HCT116 (cell line): ENCODE measurements around the gene GTSF1L. TPM values are rescaled to one million over a fixed set of nuclear protein-coding genes. Genes with fewer than 3 reads are reported as not detected.

Experiments used
- ATAC-seq: fragments of 200-7000 bp; cut with Tn5 transposase; 2 replicates; pipeline ENCODE4 v1.9.1; 2020; ENCODE audit warnings: mild to moderate bottlenecking, moderate library complexity
- BruUV-seq: library from RNA; stranded (reverse); fragments of 400-500 nt; replicated peaks from 2 replicates; lab custom pipeline; 2021; lab: Mats Ljungman, UMichigan
- CTCF ChIA-PET: fragments of 300-600 bp; sonication (Branson Sonifier 250); formaldehyde crosslinking; loops from one replicate; lab custom pipeline; 2021; ENCODE audit warnings: antibody characterized with exemption; lab: Charles Lee
- POLR2A ChIA-PET: fragments of 300-600, 350-600 bp; sonication (Branson Sonifier 250); formaldehyde crosslinking; loops from one replicate; lab custom pipeline; 2021; ENCODE audit warnings: antibody characterized with exemption; lab: Charles Lee
- RAD21 ChIA-PET, 2 experiments: fragments of 300-600 bp; sonication (Branson Sonifier 250); formaldehyde crosslinking; loops; one replicate each; lab custom pipeline; 2023; ENCODE audit warnings: low total read pairs in 2 of 2; ENCODE audit not compliant: uncharacterized antibody in 2 of 2, unreplicated experiment in 2 of 2, low non-redundant PET in 1 of 2; lab: Charles Lee
- DNase-seq: peaks from one replicate; pipeline ENCODE4 v3.0.0-alpha.2; 2010; ENCODE audit warnings: low read depth, low spot score
- H2AFZ ChIP-seq: fragments of 200-600 bp; shearing (Covaris generic), sonication (generic); 2 replicates; pipeline ENCODE4 v1.6.1; 2017; ENCODE audit warnings: low read depth, mixed run types, mixed read lengths, antibody characterized with exemption, low read length; ENCODE audit not compliant: poor library complexity, severe bottlenecking
- H3K27ac ChIP-seq: 2 replicates; pipeline ENCODE4 v1.5.1; 2012; ENCODE audit warnings: low read depth, low read length
- H3K27me3 ChIP-seq: fragments of 200-600 bp; sonication (generic); 2 replicates; pipeline ENCODE4 v1.6.1; 2016; ENCODE audit warnings: mixed run types, low read length, mixed read lengths; ENCODE audit not compliant: insufficient read depth
- H3K36me3 ChIP-seq, 2 experiments: fragments of 200-500 bp in 1 of 2; fragments of 200-600 bp in 1 of 2; sonication (Bioruptor generic) in 1 of 2; sonication (generic) in 1 of 2; 2 replicates each; pipeline versions ENCODE4 v1.5.1 to v1.6.1; 2014 to 2016; ENCODE audit warnings: low read length in 2 of 2, inconsistent platforms in 1 of 2, mixed read lengths in 1 of 2, mixed run types in 1 of 2; ENCODE audit not compliant: insufficient read depth in 2 of 2, control insufficient read depth in 1 of 2
- H3K4me1 ChIP-seq, 2 experiments: fragments of 200-600 bp in 1 of 2; sonication (generic) in 1 of 2; 2 replicates each; pipeline versions ENCODE4 v1.5.1 to v1.6.1; 2012 to 2017; ENCODE audit warnings: low read length in 2 of 2, inconsistent platforms in 1 of 2, mild to moderate bottlenecking in 1 of 2, mixed read lengths in 1 of 2, mixed run types in 1 of 2, moderate library complexity in 1 of 2; ENCODE audit not compliant: insufficient read depth in 2 of 2, control insufficient read depth in 1 of 2
- H3K4me2 ChIP-seq: fragments of 200-600 bp; sonication (generic); 2 replicates; pipeline ENCODE4 v1.6.1; 2017; ENCODE audit warnings: mixed run types, low read length, mixed read lengths
- H3K4me3 ChIP-seq, 2 experiments: fragments of 200-600 bp in 1 of 2; sonication (generic) in 1 of 2; replicated peaks in 1 of 2; 2 replicates each; pipeline ENCODE4 v1.5.1; 2011 to 2016; ENCODE audit warnings: low read length in 2 of 2, control low read depth in 1 of 2, low read depth in 1 of 2, mild to moderate bottlenecking in 1 of 2, mixed read lengths in 1 of 2, mixed run types in 1 of 2
- H3K79me2 ChIP-seq: fragments of 200-600 bp; sonication (generic); 2 replicates; pipeline ENCODE4 v1.6.1; 2017; ENCODE audit warnings: mild to moderate bottlenecking, mixed run types, low read length, moderate library complexity, mixed read lengths; ENCODE audit not compliant: insufficient read depth
- H3K9ac ChIP-seq: fragments of 200-600 bp; sonication (generic); 2 replicates; pipeline ENCODE4 v1.6.1; 2016; ENCODE audit warnings: low read length, mixed read lengths
- H3K9me2 ChIP-seq: fragments of 200-600 bp; sonication (generic), shearing (Covaris generic); 2 replicates; pipeline ENCODE4 v1.6.1; 2017; ENCODE audit warnings: mixed run types, mild to moderate bottlenecking, moderate library complexity; ENCODE audit not compliant: insufficient read depth
- H3K9me3 ChIP-seq, 2 experiments: fragments of 200-500 bp in 1 of 2; fragments of 200-600 bp in 1 of 2; sonication (Bioruptor generic) in 1 of 2; sonication (generic) in 1 of 2; 2 replicates each; pipeline ENCODE4 v1.6.1; 2014 to 2017; ENCODE audit warnings: low read length in 2 of 2, mixed read lengths in 2 of 2, inconsistent platforms in 1 of 2, low read depth in 1 of 2, mild to moderate bottlenecking in 1 of 2, mixed run types in 1 of 2, moderate library complexity in 1 of 2; ENCODE audit not compliant: control insufficient read depth in 1 of 2, insufficient read depth in 1 of 2
- H4K20me1 ChIP-seq: fragments of 200-600 bp; sonication (generic), shearing (Covaris generic); 2 replicates; pipeline ENCODE4 v1.6.1; 2017; ENCODE audit warnings: mixed run types, mild to moderate bottlenecking, moderate library complexity; ENCODE audit not compliant: insufficient read depth
- CBX3 ChIP-seq: IDR thresholded peaks from 2 replicates; pipeline ENCODE4 v1.6.1; 2012; ENCODE audit warnings: low read depth
- CEBPB ChIP-seq: IDR thresholded peaks from 2 replicates; pipeline ENCODE4 v1.6.1; 2012; ENCODE audit warnings: low read depth
- ELF1 ChIP-seq: IDR thresholded peaks from 2 replicates; pipeline ENCODE4 v1.6.1; 2012; ENCODE audit warnings: low read depth, borderline replicate concordance
- EZH2 ChIP-seq: fragments of 200-600 bp; sonication (generic); IDR thresholded peaks from 2 replicates; pipeline ENCODE4 v1.6.1; 2017; ENCODE audit warnings: antibody characterized with exemption, mixed run types
- EZH2phosphoT487 ChIP-seq: fragments of 200-600 bp; IDR thresholded peaks from 2 replicates; pipeline ENCODE4 v1.6.1; 2018; ENCODE audit warnings: antibody characterized with exemption, borderline replicate concordance
- FOSL1 ChIP-seq: IDR thresholded peaks from 2 replicates; pipeline ENCODE4 v1.6.1; 2012; ENCODE audit warnings: low read depth
- JUND ChIP-seq: IDR thresholded peaks from 2 replicates; pipeline ENCODE4 v1.6.1; 2012
- POLR2A ChIP-seq: IDR thresholded peaks from 2 replicates; pipeline ENCODE4 v1.7.0; 2011; ENCODE audit warnings: borderline replicate concordance; ENCODE audit not compliant: insufficient read depth, insufficient read length; ENCODE audit errors: extremely low read depth
- POLR2AphosphoS5 ChIP-seq: IDR thresholded peaks from 2 replicates; pipeline ENCODE4 v1.6.1; 2011; ENCODE audit warnings: mild to moderate bottlenecking, low read depth, low read length, moderate library complexity
- RAD21 ChIP-seq: IDR thresholded peaks from 2 replicates; pipeline ENCODE4 v1.6.1; 2012; ENCODE audit warnings: low read depth, mild to moderate bottlenecking
- SP1 ChIP-seq: IDR thresholded peaks from 2 replicates; pipeline ENCODE4 v1.6.1; 2012; ENCODE audit warnings: low read depth
- SRF ChIP-seq: IDR thresholded peaks from 2 replicates; pipeline ENCODE4 v1.6.1; 2012; ENCODE audit warnings: low read depth
- TCF7L2 ChIP-seq: IDR thresholded peaks from 2 replicates; pipeline ENCODE4 v1.7.0; 2011; ENCODE audit warnings: borderline replicate concordance, inconsistent platforms; ENCODE audit not compliant: insufficient read depth, insufficient read length; ENCODE audit errors: extremely low read depth
- YY1 ChIP-seq: IDR thresholded peaks from 2 replicates; pipeline ENCODE4 v1.6.1; 2011; ENCODE audit warnings: low read length, low read depth, moderate library complexity, mild to moderate bottlenecking; ENCODE audit not compliant: insufficient replicate concordance; ENCODE audit errors: extremely low read depth
- ZFX ChIP-seq: fragments of 450-650 bp; IDR thresholded peaks from 2 replicates; pipeline ENCODE4 v1.6.1; 2017
- ZNF274 ChIP-seq: fragments of 200-500 bp; sonication (Bioruptor generic); IDR thresholded peaks from 2 replicates; pipeline ENCODE4 v1.6.1; 2014; ENCODE audit warnings: mild to moderate bottlenecking, low read depth, low read length, inconsistent platforms
- intact Hi-C: fragments of 100-400 bp; cut with micrococcal nuclease; formaldehyde crosslinking; loops from 2 replicates; pipeline ENCODE4 v1.10.0; 2022
- total RNA-seq: library from RNA; stranded (reverse); gene quantifications from one replicate; pipeline ENCODE4 v1.2.1, GENCODE V29; 2021; ENCODE audit not compliant: unreplicated experiment
- TF ChIP-seq, protein P1 (sequence below): IDR thresholded peaks from 2 replicates; pipeline ENCODE4 v1.6.1; 2012
- TF ChIP-seq, protein P2 (sequence below): IDR thresholded peaks from 2 replicates; pipeline ENCODE4 v1.6.1; 2012; ENCODE audit warnings: low read depth
- TF ChIP-seq, protein P3 (sequence below), 3 experiments: fragments of 200-600 bp in 1 of 3; sonication (generic) in 1 of 3; IDR thresholded peaks in 2 of 3; conservative IDR thresholded peaks in 1 of 3; 2 replicates each; pipeline ENCODE4 v1.5.1; 2012 to 2017; ENCODE audit warnings: low read depth in 2 of 3, low read length in 2 of 3, antibody characterized with exemption in 1 of 3, borderline replicate concordance in 1 of 3, control low read depth in 1 of 3, mild to moderate bottlenecking in 1 of 3, mixed read lengths in 1 of 3, mixed run types in 1 of 3, moderate library complexity in 1 of 3; ENCODE audit not compliant: insufficient read depth in 1 of 3

The GTSF1L gene
- total RNA-seq, 1 experiment from 2014 or later: not detected

DNA sequence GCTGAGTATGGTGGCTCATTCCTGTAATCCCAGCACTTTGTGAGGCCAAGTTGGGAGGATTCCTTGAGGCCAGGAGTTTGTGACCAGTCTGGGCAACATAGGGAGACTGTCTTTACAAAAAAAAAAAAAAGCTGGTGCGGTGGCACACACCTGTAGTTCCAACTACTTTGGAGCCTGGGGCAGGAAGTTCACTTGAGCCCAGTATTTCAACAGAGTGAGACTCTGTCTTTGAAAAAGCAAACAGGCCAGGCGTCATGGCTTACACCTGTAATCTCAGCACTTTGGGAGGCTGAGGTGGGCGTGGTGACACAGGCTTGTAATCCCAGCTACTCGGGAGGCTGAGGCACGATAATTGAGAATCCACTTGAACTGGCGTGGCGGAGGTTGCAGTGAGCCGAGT, 31.2 kb downstream of the GTSF1L start:
- H3K4me3 ChIP-seq: no peak overlapping the region
- intact Hi-C loops: no loop called here
- no peak for ATAC-seq
- H3K9me2 ChIP-seq: no peaks in the 10 kb centered on the region
- H3K4me1 ChIP-seq: no peaks in the 10 kb centered on the region
- no peak overlapping the region for H3K27ac ChIP-seq
- no peaks in the 10 kb centered on the region for H3K9me3 ChIP-seq
- H4K20me1 ChIP-seq: no peaks in the 10 kb centered on the region
- DNase-seq: no peak
- RAD21 ChIA-PET: no interaction called here
- BruUV-seq: no TSS peak
- CTCF ChIA-PET: no interaction called here
- no peak overlapping the region for H3K4me2 ChIP-seq
- TF ChIP-seq ZNF274 (no peak), EZH2phosphoT487 (no peak), POLR2AphosphoS5 (no peak), SRF (no peak), FOSL1 (no peak), CEBPB (no peak), RAD21 (no peak), ZFX (no peak), POLR2A (no peak), CBX3 (no peak), TCF7L2 (no peak), JUND (no peak), ELF1 (no peak), YY1 (no peak), SP1 (no peak), EZH2 (no peak)
- TF ChIP-seq, protein P1, sequence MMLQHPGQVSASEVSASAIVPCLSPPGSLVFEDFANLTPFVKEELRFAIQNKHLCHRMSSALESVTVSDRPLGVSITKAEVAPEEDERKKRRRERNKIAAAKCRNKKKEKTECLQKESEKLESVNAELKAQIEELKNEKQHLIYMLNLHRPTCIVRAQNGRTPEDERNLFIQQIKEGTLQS: no peak
- TF ChIP-seq, protein P2, sequence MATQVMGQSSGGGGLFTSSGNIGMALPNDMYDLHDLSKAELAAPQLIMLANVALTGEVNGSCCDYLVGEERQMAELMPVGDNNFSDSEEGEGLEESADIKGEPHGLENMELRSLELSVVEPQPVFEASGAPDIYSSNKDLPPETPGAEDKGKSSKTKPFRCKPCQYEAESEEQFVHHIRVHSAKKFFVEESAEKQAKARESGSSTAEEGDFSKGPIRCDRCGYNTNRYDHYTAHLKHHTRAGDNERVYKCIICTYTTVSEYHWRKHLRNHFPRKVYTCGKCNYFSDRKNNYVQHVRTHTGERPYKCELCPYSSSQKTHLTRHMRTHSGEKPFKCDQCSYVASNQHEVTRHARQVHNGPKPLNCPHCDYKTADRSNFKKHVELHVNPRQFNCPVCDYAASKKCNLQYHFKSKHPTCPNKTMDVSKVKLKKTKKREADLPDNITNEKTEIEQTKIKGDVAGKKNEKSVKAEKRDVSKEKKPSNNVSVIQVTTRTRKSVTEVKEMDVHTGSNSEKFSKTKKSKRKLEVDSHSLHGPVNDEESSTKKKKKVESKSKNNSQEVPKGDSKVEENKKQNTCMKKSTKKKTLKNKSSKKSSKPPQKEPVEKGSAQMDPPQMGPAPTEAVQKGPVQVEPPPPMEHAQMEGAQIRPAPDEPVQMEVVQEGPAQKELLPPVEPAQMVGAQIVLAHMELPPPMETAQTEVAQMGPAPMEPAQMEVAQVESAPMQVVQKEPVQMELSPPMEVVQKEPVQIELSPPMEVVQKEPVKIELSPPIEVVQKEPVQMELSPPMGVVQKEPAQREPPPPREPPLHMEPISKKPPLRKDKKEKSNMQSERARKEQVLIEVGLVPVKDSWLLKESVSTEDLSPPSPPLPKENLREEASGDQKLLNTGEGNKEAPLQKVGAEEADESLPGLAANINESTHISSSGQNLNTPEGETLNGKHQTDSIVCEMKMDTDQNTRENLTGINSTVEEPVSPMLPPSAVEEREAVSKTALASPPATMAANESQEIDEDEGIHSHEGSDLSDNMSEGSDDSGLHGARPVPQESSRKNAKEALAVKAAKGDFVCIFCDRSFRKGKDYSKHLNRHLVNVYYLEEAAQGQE: no peak
- TF ChIP-seq, protein P3, sequence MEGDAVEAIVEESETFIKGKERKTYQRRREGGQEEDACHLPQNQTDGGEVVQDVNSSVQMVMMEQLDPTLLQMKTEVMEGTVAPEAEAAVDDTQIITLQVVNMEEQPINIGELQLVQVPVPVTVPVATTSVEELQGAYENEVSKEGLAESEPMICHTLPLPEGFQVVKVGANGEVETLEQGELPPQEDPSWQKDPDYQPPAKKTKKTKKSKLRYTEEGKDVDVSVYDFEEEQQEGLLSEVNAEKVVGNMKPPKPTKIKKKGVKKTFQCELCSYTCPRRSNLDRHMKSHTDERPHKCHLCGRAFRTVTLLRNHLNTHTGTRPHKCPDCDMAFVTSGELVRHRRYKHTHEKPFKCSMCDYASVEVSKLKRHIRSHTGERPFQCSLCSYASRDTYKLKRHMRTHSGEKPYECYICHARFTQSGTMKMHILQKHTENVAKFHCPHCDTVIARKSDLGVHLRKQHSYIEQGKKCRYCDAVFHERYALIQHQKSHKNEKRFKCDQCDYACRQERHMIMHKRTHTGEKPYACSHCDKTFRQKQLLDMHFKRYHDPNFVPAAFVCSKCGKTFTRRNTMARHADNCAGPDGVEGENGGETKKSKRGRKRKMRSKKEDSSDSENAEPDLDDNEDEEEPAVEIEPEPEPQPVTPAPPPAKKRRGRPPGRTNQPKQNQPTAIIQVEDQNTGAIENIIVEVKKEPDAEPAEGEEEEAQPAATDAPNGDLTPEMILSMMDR (IDR thresholded peaks at IDR 0.05 in 2 of 3, conservative IDR thresholded peaks at IDR 0.05 in 1 of 3; ENCODE audit: borderline replicate concordance in 1 of 3, insufficient read depth in 1 of 3, low read depth in 2 of 3, low read length in 2 of 3): no peak
- H3K27me3 ChIP-seq: no peaks in the 10 kb centered on the region
- POLR2A ChIA-PET: interaction anchor here (0.6 kb wide), 1 partner anchor 168 kb away, joined by 3 read pairs; no protein-coding TSS in a partner anchor
- H3K9ac ChIP-seq: no peak overlapping the region
- H2AFZ ChIP-seq: no peak overlapping the region
- peaks cover 15 to 37% of the 10 kb centered on the region in 2 experiments for H3K36me3 ChIP-seq
- peaks cover 5% of the 10 kb centered on the region; the same call in 1 of the 2 replicates for H3K79me2 ChIP-seq
